Suprapubic skin (tissue), 3 donors: ENCODE data around the gene HRH4.

ENCODE experiments used
- CTCF ChIP-seq, 2 donors: fragments of 200-600 bp in 1 of 2; fragments of 450-650 bp in 1 of 2; sonication (generic) in 1 of 2; IDR thresholded peaks; one replicate each; pipeline ENCODE4 v1.5.1; 2016 to 2019; ENCODE audit warnings: antibody characterized with exemption in 2 of 2, mild to moderate bottlenecking in 1 of 2, moderate library complexity in 1 of 2
- EP300 ChIP-seq: sonication (generic); formaldehyde crosslinking; IDR thresholded peaks from one replicate; pipeline ENCODE4 v1.6.1; 2017; ENCODE audit warnings: antibody characterized with exemption

DNA sequence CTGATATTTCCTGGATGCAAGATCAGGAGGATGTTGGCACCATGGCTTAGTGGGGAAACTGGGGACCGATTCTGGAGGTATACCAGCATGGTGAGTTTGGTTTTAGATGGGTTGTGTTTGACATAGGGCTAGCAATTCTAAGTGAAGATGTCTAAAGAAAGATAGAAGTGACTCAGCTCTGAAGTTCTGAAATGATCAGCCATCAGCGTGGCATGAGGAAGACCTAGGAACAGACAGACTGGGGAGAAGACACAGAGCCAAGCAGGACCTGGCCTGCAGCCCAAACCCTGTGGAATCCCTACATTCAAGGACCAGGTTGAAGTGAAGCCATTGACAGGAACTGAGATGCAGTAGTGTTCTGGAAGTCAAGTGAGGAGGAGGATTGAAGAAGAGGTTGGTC, 39.8 kb downstream of the HRH4 start:
- TF ChIP-seq CTCF (IDR thresholded peaks at IDR 0.05) (no peak), EP300 (no peak)
